SK-N-SH (cell line): ENCODE measurements around the gene NPHS1. TPM values are rescaled to one million over a fixed set of nuclear protein-coding genes. Genes with fewer than 3 reads are reported as not detected.

ENCODE experiments used
- CTCF ChIA-PET: fragments of 300-600, 350-600 bp; formaldehyde crosslinking; extraction: SDS; loops from one replicate; lab custom pipeline; 2021; lab: Yijun Ruan, JAX
- POLR2A ChIA-PET: fragments of 350-600 bp; sonication (Branson Sonifier 250); formaldehyde crosslinking; extraction: SDS; loops from one replicate; lab custom pipeline; 2020; ENCODE audit warnings: antibody characterized with exemption, inconsistent platforms; lab: Yijun Ruan, JAX
- DNase-seq: peaks from one replicate; pipeline ENCODE4 v3.0.0; 2012
- H2AFZ ChIP-seq: fragments of 200-600 bp; sonication (generic); 2 replicates; pipeline ENCODE4 v1.8.1; 2016; ENCODE audit warnings: antibody characterized with exemption, mild to moderate bottlenecking, low read depth
- H3F3A ChIP-seq: fragments of 200-600 bp; sonication (generic); replicated peaks from 2 replicates; pipeline ENCODE3; 2016; ENCODE audit warnings: antibody characterized with exemption, mild to moderate bottlenecking; ENCODE audit not compliant: insufficient read depth
- H3K27ac ChIP-seq, 2 experiments: fragments of 200-500 bp in 1 of 2; fragments of 200-600 bp in 1 of 2; sonication (Bioruptor generic) in 1 of 2; sonication (generic), shearing (Covaris generic) in 1 of 2; 2 replicates each; pipeline versions ENCODE4 v1.5.1 to v1.6.1; 2014 to 2016; ENCODE audit warnings: low read depth in 2 of 2, inconsistent platforms in 1 of 2, low read length in 1 of 2, mild to moderate bottlenecking in 1 of 2, mixed read lengths in 1 of 2
- H3K27me3 ChIP-seq: fragments of 200-600 bp; sonication (generic), shearing (Covaris generic); 2 replicates; pipeline ENCODE4 v1.6.1; 2016; ENCODE audit warnings: mixed run types; ENCODE audit not compliant: insufficient read depth
- H3K36me3 ChIP-seq, 2 experiments: fragments of 200-500 bp in 1 of 2; fragments of 200-600 bp in 1 of 2; sonication (Bioruptor generic) in 1 of 2; sonication (generic) in 1 of 2; replicated peaks in 1 of 2; 2 replicates each; pipeline versions ENCODE3 to v1.5.1; 2014 to 2016; ENCODE audit warnings: low read length in 1 of 2, mild to moderate bottlenecking in 1 of 2; ENCODE audit not compliant: insufficient read depth in 2 of 2, control insufficient read depth in 1 of 2
- H3K4me1 ChIP-seq, 2 experiments: fragments of 200-500 bp in 1 of 2; fragments of 200-600 bp in 1 of 2; sonication (Bioruptor generic) in 1 of 2; sonication (generic), shearing (Covaris generic) in 1 of 2; 2 replicates each; pipeline versions ENCODE4 v1.5.1 to v1.6.1; 2014 to 2016; ENCODE audit warnings: low read depth in 1 of 2, low read length in 1 of 2, mixed run types in 1 of 2; ENCODE audit not compliant: insufficient read depth in 2 of 2, control insufficient read depth in 1 of 2
- H3K4me2 ChIP-seq: fragments of 200-600 bp; sonication (generic), shearing (Covaris generic); 2 replicates; pipeline ENCODE4 v1.6.1; 2017; ENCODE audit warnings: mixed run types
- H3K4me3 ChIP-seq, 2 experiments: fragments of 200-500 bp in 1 of 2; fragments of 200-600 bp in 1 of 2; sonication (Bioruptor generic) in 1 of 2; sonication (generic), shearing (Covaris generic) in 1 of 2; 2 replicates each; pipeline versions ENCODE4 v1.5.1 to v1.8.1; 2014 to 2016; ENCODE audit warnings: low read depth in 2 of 2, inconsistent platforms in 1 of 2, low read length in 1 of 2, mild to moderate bottlenecking in 1 of 2, mixed read lengths in 1 of 2, moderate library complexity in 1 of 2
- H3K79me2 ChIP-seq: fragments of 200-600 bp; sonication (generic); 2 replicates; pipeline ENCODE4 v1.8.1; 2017; ENCODE audit warnings: mild to moderate bottlenecking; ENCODE audit not compliant: insufficient read depth
- H3K9ac ChIP-seq: fragments of 200-600 bp; sonication (generic); 2 replicates; pipeline ENCODE4 v1.6.1; 2017; ENCODE audit warnings: mixed run types
- H3K9me2 ChIP-seq: fragments of 200-600 bp; sonication (generic); 2 replicates; pipeline ENCODE4 v1.6.1; 2017; ENCODE audit warnings: mixed run types
- H3K9me3 ChIP-seq: fragments of 200-600 bp; sonication (generic); 2 replicates; pipeline ENCODE4 v1.6.1; 2017; ENCODE audit warnings: mixed run types, mild to moderate bottlenecking, moderate library complexity
- H4K20me1 ChIP-seq: fragments of 200-600 bp; sonication (generic); 2 replicates; pipeline ENCODE4 v1.6.1; 2017; ENCODE audit warnings: mild to moderate bottlenecking, mixed run types; ENCODE audit not compliant: insufficient read depth
- CHD2 ChIP-seq: fragments of 150-350 bp; IDR thresholded peaks from 2 replicates; pipeline ENCODE4 v1.6.1; 2018; ENCODE audit warnings: low read length; ENCODE audit not compliant: partially characterized antibody
- CTCF ChIP-seq: fragments of 200-600 bp; sonication (generic); IDR thresholded peaks from 2 replicates; pipeline ENCODE4 v1.6.1; 2017; ENCODE audit warnings: antibody characterized with exemption, mild to moderate bottlenecking, moderate library complexity
- ELF1 ChIP-seq: IDR thresholded peaks from 2 replicates; pipeline ENCODE4 v1.4.0; 2012
- FOSL2 ChIP-seq: IDR thresholded peaks from 2 replicates; pipeline ENCODE4 v1.4.0; 2012; ENCODE audit warnings: low read depth, mild to moderate bottlenecking, moderate library complexity, borderline replicate concordance
- FOXJ3 ChIP-seq: sonication (generic); formaldehyde crosslinking; IDR thresholded peaks from 2 replicates; pipeline ENCODE4 v1.5.1; 2020; ENCODE audit warnings: mild to moderate bottlenecking, missing genetic modification reagents
- FOXM1 ChIP-seq: IDR thresholded peaks from 2 replicates; pipeline ENCODE4 v1.4.0; 2012; ENCODE audit warnings: low read depth, mild to moderate bottlenecking
- GABPA ChIP-seq: IDR thresholded peaks from 2 replicates; pipeline ENCODE4 v1.4.0; 2012; ENCODE audit warnings: low read depth, mild to moderate bottlenecking
- NFIC ChIP-seq: IDR thresholded peaks from 2 replicates; pipeline ENCODE4 v1.4.0; 2012; ENCODE audit warnings: borderline replicate concordance
- NRF1 ChIP-seq: IDR thresholded peaks from 2 replicates; pipeline ENCODE4 v1.6.1; 2012; ENCODE audit warnings: low read depth, mild to moderate bottlenecking, low read length
- POLR2AphosphoS5 ChIP-seq: IDR thresholded peaks from 2 replicates; pipeline ENCODE4 v1.6.1; 2012; ENCODE audit warnings: low read depth, low read length
- RAD21 ChIP-seq: IDR thresholded peaks from 2 replicates; pipeline ENCODE4 v1.6.1; 2012; ENCODE audit warnings: mild to moderate bottlenecking, low read length
- RCOR1 ChIP-seq: fragments of 150-350 bp; IDR thresholded peaks from 2 replicates; pipeline ENCODE4 v1.6.1; 2017; ENCODE audit warnings: antibody characterized with exemption, low read length
- RXRA ChIP-seq: IDR thresholded peaks from 2 replicates; pipeline ENCODE4 v1.4.0; 2012; ENCODE audit warnings: low read depth, mild to moderate bottlenecking, borderline replicate concordance
- SMC3 ChIP-seq: IDR thresholded peaks from 2 replicates; pipeline ENCODE4 v1.6.1; 2012; ENCODE audit warnings: low read depth, low read length, improper control_type of control experiment
- TAF1 ChIP-seq: IDR thresholded peaks from 2 replicates; pipeline ENCODE4 v1.6.1; 2012; ENCODE audit warnings: low read depth, mild to moderate bottlenecking, low read length, moderate library complexity, borderline replicate concordance
- USF1 ChIP-seq: IDR thresholded peaks from 2 replicates; pipeline ENCODE4 v1.4.0; 2012; ENCODE audit warnings: low read depth, borderline replicate concordance
- WGBS: methylation state at CpG from one replicate; pipeline ENCODE4 v1.1.6; 2017; ENCODE audit warnings: low lambda C conversion rate; 5-methylcytosine and 5-hydroxymethylcytosine counted together
- polyA plus RNA-seq, 3 experiments: library from polyadenylated mRNA; depleted of rRNA; stranded (reverse); fragments of >200 nt; gene quantifications; 2 replicates each; pipeline ENCODE4 v1.2.3, GENCODE V29; 2012
- TF ChIP-seq, protein P1 (sequence below): fragments of 150-350 bp; IDR thresholded peaks from 2 replicates; pipeline ENCODE4 v1.6.1; 2016; ENCODE audit warnings: mild to moderate bottlenecking, low read depth, low read length
- TF ChIP-seq, protein P2 (sequence below): IDR thresholded peaks from 2 replicates; pipeline ENCODE4 v1.4.0; 2012; ENCODE audit warnings: low read depth
- TF ChIP-seq, protein P3 (sequence below): fragments of 150-350 bp; IDR thresholded peaks from 2 replicates; pipeline ENCODE4 v1.6.1; 2017; ENCODE audit warnings: antibody characterized with exemption, low read length, low read depth, borderline replicate concordance
- TF ChIP-seq, protein P4 (sequence below): IDR thresholded peaks from 2 replicates; pipeline ENCODE4 v1.4.0; 2012; ENCODE audit warnings: low read depth, borderline replicate concordance

The NPHS1 gene
- polyA plus RNA-seq, 1 of the 3 experiments (the other 2 are of a cell fraction) = not detected

GRCh38 chr19:35777086-35777841 is 75.0 kb downstream of the NPHS1 start:
- CTCF ChIA-PET = interaction anchor here (1.4 kb wide), 1 partner anchor 43 kb away, joined by 3 read pairs; no protein-coding TSS in a partner anchor
- no peaks in the 10 kb centered on the region for H4K20me1 ChIP-seq
- POLR2A ChIA-PET = no interaction called here
- peaks cover 0 to 3% of the 10 kb centered on the region in 2 experiments for H3K36me3 ChIP-seq
- H3K4me1 ChIP-seq = peaks cover 0 to 12% of the 10 kb centered on the region in 2 experiments; a peak in 2 of 4 replicates
- no peak for TF ChIP-seq CTCF
- TF ChIP-seq ELF1 = no peak
- no peak for TF ChIP-seq POLR2AphosphoS5
- TF ChIP-seq RAD21 = no peak
- TF ChIP-seq, protein P1, sequence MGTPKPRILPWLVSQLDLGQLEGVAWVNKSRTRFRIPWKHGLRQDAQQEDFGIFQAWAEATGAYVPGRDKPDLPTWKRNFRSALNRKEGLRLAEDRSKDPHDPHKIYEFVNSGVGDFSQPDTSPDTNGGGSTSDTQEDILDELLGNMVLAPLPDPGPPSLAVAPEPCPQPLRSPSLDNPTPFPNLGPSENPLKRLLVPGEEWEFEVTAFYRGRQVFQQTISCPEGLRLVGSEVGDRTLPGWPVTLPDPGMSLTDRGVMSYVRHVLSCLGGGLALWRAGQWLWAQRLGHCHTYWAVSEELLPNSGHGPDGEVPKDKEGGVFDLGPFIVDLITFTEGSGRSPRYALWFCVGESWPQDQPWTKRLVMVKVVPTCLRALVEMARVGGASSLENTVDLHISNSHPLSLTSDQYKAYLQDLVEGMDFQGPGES = no peak
- no peak for TF ChIP-seq SMC3
- TF ChIP-seq RXRA = no peak
- TF ChIP-seq, protein P2, sequence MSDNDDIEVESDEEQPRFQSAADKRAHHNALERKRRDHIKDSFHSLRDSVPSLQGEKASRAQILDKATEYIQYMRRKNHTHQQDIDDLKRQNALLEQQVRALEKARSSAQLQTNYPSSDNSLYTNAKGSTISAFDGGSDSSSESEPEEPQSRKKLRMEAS = no peak
- no peak for TF ChIP-seq TAF1
- no peak for TF ChIP-seq FOXJ3 (CRISPR knock-in tag)
- no peak for TF ChIP-seq FOXM1
- no peak for TF ChIP-seq GABPA
- TF ChIP-seq, protein P3, sequence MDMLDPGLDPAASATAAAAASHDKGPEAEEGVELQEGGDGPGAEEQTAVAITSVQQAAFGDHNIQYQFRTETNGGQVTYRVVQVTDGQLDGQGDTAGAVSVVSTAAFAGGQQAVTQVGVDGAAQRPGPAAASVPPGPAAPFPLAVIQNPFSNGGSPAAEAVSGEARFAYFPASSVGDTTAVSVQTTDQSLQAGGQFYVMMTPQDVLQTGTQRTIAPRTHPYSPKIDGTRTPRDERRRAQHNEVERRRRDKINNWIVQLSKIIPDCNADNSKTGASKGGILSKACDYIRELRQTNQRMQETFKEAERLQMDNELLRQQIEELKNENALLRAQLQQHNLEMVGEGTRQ = no peak
- TF ChIP-seq, protein P4, sequence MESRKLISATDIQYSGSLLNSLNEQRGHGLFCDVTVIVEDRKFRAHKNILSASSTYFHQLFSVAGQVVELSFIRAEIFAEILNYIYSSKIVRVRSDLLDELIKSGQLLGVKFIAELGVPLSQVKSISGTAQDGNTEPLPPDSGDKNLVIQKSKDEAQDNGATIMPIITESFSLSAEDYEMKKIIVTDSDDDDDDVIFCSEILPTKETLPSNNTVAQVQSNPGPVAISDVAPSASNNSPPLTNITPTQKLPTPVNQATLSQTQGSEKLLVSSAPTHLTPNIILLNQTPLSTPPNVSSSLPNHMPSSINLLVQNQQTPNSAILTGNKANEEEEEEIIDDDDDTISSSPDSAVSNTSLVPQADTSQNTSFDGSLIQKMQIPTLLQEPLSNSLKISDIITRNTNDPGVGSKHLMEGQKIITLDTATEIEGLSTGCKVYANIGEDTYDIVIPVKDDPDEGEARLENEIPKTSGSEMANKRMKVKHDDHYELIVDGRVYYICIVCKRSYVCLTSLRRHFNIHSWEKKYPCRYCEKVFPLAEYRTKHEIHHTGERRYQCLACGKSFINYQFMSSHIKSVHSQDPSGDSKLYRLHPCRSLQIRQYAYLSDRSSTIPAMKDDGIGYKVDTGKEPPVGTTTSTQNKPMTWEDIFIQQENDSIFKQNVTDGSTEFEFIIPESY = no peak
- TF ChIP-seq FOSL2 = no peak
- TF ChIP-seq NRF1 = no peak
- no peak for TF ChIP-seq NFIC
- TF ChIP-seq RCOR1 = no peak
- TF ChIP-seq CHD2 = no peak
- TF ChIP-seq USF1 = no peak
- H2AFZ ChIP-seq = no peak overlapping the region
- no peaks in the 10 kb centered on the region for H3K9me3 ChIP-seq
- peak overlapping the region; percentile 90; the same call in 1 of the 2 replicates for H3K4me2 ChIP-seq
- no peaks in the 10 kb centered on the region for H3K27me3 ChIP-seq
- peaks cover 8% of the 10 kb centered on the region for H3F3A ChIP-seq
- no peak overlapping the region for H3K27ac ChIP-seq
- 76% methylated on average over 16 of the region's 19 CpGs for WGBS
- no peak for DNase-seq
- peaks cover 13% of the 10 kb centered on the region; the same call in 1 of the 2 replicates for H3K79me2 ChIP-seq
- H3K9me2 ChIP-seq = no peaks in the 10 kb centered on the region
- no peak overlapping the region for H3K9ac ChIP-seq
- no peak overlapping the region for H3K4me3 ChIP-seq
